Iris pigment epithelial cell (primary cell): ENCODE results near the gene RUFY4.

ENCODE experiments used
- DNase-seq: peaks from one replicate; pipeline ENCODE4 v3.0.0-alpha.2; 2011; ENCODE audit warnings: low read depth

Gene RUFY4

GRCh38 chr2:218068721-218069334, at the start of gene RUFY4:
TSS of gene RUFY4 (plus strand) at chr2:218069253. CDS start at chr2:218070606, 1,353 bp downstream.
- DNase-seq, result peak; percentile 45

GRCh38 chr2:218019411-218020060, 49.5 kb upstream of the RUFY4 start:
- no peak for DNase-seq

GRCh38 chr2:218020281-218020680, 48.8 kb upstream of the RUFY4 start:
- no peak for DNase-seq

GRCh38 chr2:218020966-218021535, 48.0 kb upstream of the RUFY4 start:
- no peak for DNase-seq

- no peak for DNase-seq
Observed at GRCh38 chr2:218021536-218022071, 47.4 kb upstream of the RUFY4 start.

GRCh38 chr2:218022131-218022850, 46.8 kb upstream of the RUFY4 start:
- no peak for DNase-seq

GRCh38 chr2:218022851-218023530, 46.1 kb upstream of the RUFY4 start:
- DNase-seq, result no peak

GRCh38 chr2:218023636-218024035, 45.4 kb upstream of the RUFY4 start:
- no peak for DNase-seq

- DNase-seq, result no peak
Observed at GRCh38 chr2:218024336-218024735, 44.7 kb upstream of the RUFY4 start.

GRCh38 chr2:218024871-218025270, 44.2 kb upstream of the RUFY4 start:
- no peak for DNase-seq

GRCh38 chr2:218026244-218026643, 42.8 kb upstream of the RUFY4 start:
- DNase-seq, result no peak

GRCh38 chr2:218026676-218027425, 42.2 kb upstream of the RUFY4 start:
- no peak for DNase-seq

- DNase-seq, result no peak
Observed at GRCh38 chr2:218027426-218028188, 41.4 kb upstream of the RUFY4 start.

GRCh38 chr2:218028189-218028495, 40.9 kb upstream of the RUFY4 start:
- no peak for DNase-seq

GRCh38 chr2:218028562-218029348, 40.3 kb upstream of the RUFY4 start:
- no peak for DNase-seq

GRCh38 chr2:218029366-218030360, 39.4 kb upstream of the RUFY4 start:
- DNase-seq, result no peak

- DNase-seq, result no peak
Observed at GRCh38 chr2:218030409-218031195, 38.5 kb upstream of the RUFY4 start.

GRCh38 chr2:218031261-218031660, 37.8 kb upstream of the RUFY4 start:
- no peak for DNase-seq
